Left kidney (tissue), 2 donors: ENCODE measurements around the gene NOTCH1. TPM values are rescaled to one million over a fixed set of nuclear protein-coding genes. Genes with fewer than 3 reads are reported as not detected.
A peak's percentile ranks its signal among the peaks of the same experiment; 100 is the strongest.
"Not testable (repeated sequence)": the region's sequence is repeated elsewhere in the genome, so short reads cannot be mapped to it uniquely, and the experiment has no call there.

Experiments used
- DNase-seq: peaks from one replicate; pipeline ENCODE4 v3.0.0-alpha.2; 2013
- polyA plus RNA-seq: library from polyadenylated mRNA; unstranded; fragments of 120-200 nt; gene quantifications from one replicate; pipeline ENCODE4 v1.2.1, GENCODE V29; 2013; ENCODE audit not compliant: insufficient read length

The NOTCH1 gene
- polyA plus RNA-seq, 1 donor = 26.4 TPM

- not testable (repeated sequence) for DNase-seq
Observed at GRCh38 chr9:136579650-136580219, 33.9 kb upstream of the NOTCH1 start.

- DNase-seq = no peak
Observed at GRCh38 chr9:136578915-136579649, 33.2 kb upstream of the NOTCH1 start.

DNA sequence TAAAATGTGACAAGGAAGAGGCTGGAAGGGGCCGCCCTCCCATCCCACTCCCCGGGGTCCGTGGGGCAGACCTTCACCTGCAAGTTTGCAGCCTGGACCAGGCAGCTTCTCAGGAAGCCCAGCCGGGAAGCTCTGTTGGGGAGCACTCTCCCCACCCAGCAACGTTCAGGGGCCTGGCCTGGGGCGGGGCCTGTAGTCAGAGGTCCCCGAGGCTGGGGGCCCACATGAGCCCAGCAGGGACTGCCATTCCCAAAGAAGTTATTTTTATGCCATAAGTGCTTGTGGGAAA, 32.7 kb upstream of the NOTCH1 start:
- DNase-seq = no peak

- DNase-seq = no peak
Observed at GRCh38 chr9:136577941-136578625, 32.2 kb upstream of the NOTCH1 start.

DNA sequence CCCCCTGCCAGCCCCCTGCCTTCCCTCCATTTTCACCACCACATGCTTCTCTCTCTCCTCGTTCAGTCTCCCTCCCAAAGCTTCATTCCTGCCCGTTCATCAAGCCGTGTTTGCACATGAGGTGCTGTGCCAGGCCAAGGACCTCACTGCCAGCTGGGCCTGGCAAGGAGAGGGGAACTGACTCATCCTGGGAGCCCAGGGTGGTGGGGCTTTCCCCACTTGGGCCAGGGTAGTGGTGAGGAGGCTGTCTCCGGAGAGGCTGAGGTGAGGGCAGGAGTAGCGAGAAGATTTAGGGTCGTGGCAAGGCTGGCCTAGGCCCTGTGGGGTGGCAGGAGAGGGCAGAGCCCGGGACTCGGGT, 30.4 kb upstream of the NOTCH1 start:
- DNase-seq = no peak

DNA sequence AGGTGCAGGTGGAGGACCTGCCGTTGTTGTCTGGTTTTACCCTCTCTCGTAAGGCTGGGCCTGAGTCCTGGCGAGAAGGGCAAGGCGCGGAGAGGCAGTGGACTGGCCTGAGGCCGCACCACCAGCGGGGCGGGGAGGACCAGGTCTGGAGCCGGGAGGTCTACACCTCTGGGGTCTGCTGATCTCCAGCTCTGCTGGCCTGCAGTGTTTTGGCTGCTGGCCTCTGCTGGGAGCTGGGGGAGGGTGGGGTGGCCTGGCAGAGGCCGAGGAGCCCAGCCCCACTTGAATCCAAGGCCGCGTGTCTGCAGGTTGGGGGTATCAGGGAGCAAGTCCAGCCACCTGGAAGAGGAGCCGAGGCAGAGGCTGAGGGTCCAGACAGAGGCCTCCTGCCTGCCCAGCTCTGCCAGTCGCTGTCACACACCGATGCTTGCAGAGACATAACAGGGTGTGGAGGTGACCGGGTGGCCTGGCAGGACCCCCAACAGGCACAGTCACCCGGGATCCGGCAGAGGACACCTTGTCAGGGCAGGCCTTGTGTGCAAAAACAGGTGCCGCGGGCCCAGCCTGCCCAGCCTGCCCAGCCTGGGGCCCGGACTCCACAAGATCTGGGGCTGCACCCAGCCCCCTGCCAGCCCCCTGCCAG, 29.9 kb upstream of the NOTCH1 start:
- no peak for DNase-seq

GRCh38 chr9:136574606-136575005, 28.8 kb upstream of the NOTCH1 start:
- DNase-seq = not testable (repeated sequence)

- DNase-seq = no peak
Observed at GRCh38 chr9:136572828-136573625, 27.2 kb upstream of the NOTCH1 start.

DNA sequence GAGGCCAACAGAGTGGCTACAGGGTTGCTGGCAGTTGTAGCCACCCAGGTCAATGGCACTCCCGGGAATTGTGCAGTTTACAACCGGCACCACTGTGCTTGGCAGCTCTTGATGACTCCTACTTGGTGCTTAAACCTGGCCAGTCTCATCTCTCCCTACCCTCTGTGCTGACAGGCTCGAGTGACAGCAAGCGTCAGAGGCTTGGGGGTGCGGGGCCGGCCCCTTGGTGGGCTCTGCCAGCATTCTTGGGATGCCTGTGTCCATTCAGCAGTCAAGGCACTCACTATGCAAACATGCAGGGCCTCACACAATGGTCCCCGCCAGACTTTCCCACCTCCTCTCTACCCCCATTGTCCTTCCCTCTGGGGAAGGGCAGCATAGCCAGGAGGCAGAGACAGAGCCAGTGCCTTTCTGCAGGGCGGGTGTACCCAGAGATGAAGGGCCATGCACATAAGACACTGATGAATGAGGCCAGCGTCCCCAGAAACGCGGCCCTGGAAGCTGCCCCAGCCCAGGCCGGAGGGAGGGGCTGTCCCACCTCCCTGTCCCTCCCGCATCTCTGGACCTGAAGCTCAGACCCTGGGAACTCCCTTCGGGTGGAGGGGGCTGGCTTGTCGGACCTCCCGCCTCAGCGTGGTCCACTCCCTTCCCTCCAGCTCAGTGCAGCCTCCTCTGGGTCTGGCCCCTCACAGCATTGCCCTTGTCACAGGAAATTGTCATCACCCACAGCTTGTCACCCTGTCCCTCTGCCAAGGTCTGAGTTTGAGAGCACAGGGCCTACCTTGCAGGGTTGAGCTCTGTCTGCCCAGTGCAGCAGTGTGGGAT, 26.4 kb upstream of the NOTCH1 start:
- peak; percentile 64 for DNase-seq

DNA sequence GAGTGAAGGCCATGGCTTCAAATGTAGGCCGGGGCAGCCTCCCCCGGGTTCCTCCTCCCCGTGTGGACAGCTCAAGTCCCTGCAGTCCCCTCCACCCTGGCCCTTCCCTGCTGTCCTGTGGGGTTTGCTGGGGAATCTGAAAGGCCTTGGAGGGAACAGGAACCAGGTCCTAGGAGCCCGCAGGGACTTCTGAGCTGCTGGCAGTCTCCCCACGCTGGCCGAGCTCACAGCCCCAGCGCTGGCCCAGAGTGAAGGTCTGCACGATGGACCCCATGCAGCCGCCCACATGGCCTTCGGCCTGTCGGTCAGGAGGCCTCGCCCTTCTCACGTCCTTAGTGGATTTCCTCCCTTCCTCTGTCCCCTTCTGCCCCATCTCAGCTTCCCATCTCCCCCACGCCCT, 25.7 kb upstream of the NOTCH1 start:
- DNase-seq = no peak

GRCh38 chr9:136570916-136571315, 25.1 kb upstream of the NOTCH1 start:
- no peak for DNase-seq

DNA sequence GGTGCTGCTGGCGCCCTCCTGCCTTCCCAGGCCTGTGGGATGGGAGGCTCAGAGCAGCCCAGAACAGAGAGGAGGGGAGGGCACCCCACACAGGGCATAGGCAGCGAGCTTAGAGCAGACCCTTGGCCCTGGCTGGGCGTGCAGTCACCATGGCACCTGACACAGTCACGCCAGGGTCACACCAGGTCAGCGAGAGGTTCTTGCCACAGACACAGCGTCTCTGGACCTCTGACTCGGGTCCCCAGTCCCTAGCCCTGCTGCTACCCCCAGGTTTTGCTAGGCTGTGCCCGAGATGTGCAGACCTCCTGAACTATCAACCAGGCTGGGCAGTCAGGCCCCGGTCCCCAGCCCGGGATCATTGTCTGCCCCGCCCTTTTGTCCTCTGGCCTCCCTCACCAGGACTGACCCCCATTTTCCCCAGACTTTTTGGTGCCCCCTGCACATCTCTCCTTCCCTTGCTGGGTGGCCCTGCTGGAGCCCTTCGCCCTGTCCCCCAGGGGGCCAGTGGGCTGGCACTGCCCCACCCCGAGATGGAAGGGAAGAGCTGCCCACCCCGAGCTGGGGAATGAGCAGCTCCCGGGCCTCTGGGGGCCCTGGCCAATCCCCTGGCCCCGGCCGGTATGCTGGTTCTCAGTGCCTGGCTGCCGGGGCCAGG, 24.5 kb upstream of the NOTCH1 start:
- DNase-seq = no peak

DNA sequence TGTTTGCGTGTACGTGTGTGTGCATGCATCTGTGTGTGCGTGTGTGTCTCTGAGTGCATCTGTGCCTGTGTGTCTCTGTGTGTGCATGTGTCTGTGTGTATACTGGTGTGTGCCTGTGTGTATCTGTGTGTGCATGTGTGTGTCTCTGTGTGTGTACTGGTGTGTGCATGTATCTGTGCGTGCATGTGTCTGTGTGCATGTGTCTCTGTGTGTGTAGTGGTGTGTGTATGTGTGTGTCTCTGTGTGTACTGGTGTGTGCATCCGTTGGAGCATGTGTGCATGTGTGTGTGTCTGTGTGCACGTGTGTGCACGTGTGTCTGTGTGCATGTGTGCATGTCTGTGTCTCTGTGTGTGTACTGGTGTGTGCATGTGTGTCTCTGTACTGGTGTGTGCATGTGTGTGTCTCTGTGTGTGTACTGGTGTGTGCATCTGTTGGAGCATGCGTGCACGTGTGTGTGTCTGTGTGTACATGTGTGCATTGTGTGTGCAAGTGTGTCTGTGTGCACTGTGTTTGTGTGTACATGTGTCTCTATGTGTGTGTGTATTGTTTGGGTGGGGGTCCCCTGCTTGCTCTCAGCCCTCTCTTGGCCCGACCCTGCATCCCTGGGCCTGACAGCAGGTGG, 23.8 kb upstream of the NOTCH1 start:
- no peak for DNase-seq

DNA sequence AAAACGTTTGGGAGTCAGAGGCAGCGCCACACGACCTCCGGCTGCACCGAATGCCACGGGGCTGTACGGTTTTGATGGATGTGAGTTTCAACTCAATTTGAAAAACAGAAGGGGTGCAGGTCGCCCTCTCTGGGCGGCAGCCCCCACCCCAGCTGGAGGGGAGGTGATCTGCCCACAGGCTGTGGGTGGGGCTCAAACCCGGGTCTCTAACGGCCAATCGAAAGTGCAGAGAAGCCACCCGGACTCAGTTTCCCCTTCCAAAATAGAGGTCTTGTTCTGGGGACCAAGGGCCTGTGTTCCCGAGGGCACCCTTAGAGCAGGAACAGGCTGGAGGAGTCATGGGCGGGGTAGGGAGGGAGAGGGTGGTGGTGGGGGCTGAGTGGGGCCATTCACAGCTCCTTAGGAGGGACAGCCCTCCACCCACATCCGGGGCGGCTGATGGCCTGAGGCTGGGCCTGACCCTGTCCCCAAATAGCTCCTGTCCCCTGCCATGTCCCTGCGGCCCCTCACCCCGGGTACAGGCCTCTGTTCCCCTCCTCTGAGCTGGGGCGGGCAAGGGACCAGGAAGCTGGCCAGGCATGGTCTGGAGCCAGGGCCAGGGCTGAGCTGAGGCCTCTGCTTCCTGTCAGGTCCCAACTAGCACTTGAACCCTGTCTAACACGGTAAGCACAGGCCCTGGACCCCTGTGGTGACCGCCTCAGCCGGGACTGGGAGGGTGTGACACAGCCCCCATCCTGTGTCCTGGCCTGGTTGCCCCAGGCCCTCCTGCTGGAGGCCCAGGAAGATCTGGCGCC, 22.6 kb upstream of the NOTCH1 start:
- no peak for DNase-seq

DNA sequence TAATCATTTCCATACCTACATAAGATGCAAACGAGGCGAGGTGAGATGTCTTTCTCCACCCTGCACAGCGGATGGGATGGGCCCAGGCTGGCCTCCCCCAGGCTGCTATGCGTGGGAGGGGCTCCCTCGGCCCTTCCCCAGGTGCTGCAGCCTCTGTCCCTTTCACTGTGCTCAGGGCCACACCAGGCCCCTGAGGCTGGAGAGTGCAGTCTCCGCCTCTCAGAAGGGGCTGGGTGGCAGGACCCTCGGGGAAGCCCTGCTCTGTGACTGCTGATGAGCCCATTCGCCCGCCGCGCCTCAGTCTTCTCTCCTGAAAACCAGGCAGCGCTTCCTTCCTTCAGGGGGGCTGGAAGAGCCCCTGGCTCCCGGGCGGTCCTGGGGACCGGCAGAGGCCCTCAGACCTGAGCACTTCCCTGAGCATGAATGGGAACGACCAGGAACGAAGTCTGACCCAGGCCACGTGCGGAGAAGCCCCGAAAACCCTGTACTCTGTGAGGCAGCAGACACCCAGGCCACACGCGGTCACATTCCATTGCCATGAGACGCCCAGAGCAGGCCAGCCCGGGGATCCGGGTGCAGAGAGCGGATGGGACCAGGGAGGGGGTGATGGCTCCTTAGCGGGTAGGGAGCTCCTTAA, 21.9 kb upstream of the NOTCH1 start:
- DNase-seq = no peak

DNA sequence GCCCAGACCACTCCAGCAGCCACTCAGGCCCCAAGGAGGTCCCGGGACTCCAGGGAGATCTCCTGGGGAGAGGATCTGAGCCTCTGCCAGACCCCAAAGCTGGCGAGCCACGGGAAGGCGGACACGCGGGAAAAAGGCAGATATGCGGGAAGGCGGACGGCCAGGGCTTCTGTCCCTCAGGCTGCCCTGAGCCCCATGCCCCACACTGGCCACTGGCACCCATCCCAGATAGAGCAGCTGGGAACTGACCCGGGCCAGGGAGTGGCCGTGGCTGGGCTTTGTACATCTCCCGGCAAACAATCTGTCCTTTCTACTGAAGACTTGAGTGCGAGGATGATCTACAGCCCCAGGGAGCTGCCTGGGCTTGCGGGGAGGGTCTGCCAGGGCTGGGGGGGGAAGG, 21.1 kb upstream of the NOTCH1 start:
- DNase-seq = no peak

DNA sequence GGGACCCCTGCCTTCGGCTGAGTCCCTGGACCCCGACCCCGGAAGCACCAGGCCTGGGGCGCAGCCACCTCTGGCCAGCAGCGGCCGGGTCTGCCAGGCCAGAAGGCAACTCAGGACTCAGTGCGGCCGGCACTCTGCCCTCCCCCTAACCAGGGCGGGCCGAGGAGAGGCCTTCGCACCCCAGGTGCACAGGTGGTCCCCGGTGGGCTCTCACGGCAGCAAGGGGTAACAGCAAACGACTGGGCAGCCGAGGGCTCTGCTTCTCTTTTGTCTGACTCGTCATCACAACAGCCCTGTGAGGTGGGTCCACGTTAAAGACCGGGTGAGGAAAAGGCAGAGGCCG, 20.7 kb upstream of the NOTCH1 start:
- DNase-seq = no peak

DNA sequence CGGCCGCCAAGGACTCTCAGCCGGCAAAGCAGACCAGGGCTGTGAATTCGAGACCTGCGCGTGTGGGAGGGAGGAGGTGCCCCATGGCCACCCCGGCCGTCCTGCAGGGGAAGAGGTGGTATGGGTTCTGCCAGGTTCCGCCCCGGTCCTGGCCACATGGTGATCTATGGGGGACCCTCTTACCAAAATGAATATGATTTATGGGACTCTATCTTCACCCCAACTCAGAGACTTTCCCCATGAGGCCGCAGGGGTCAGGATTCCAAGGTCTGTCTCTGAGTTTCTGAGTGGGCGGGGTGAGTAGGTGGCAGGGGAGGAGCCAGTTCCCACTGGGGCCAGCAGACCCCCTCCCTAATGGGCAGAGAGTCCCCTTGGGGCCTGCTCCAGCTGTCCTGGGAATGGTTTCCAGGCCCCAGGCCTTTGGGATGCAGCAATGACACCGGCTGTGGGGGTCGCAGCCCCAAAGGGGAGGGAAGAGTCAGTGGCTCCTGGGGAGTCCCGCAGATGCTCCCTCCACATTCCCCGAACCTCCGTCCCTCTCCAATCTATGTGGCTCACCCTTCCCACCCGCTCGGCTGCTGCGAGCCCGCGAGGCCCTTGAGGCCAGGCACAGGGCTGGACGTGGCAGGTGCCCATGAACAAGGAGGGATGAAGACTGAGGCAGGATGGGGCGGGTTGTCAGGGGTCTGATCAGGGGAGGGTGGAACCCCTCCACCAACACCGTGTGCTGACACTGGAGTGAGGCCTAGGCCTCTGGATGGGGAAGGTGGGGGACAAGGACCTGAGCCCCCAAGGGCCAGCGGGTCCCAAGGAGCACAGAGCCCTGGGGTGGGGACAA, 20.1 kb upstream of the NOTCH1 start:
- DNase-seq = no peak
